ENCODE results near the gene MARVELD1.

GRCh38 chr10:97760461-97761257 is 47.1 kb downstream of the MARVELD1 start:
- TF ChIP-seq EZH2 (IDR thresholded peaks at IDR 0.05; ENCODE audit: insufficient read depth, poor library complexity, severe bottlenecking) (no peak), EZH2phosphoT487 (IDR thresholded peaks at IDR 0.05; ENCODE audit: insufficient read depth, low read depth) (no peak)
